Lung (tissue), 12 donors: Measurements from ENCODE around the gene DENND4C. TPM values are rescaled to one million over a fixed set of nuclear protein-coding genes. Genes with fewer than 3 reads are reported as not detected.
A peak's percentile ranks its signal among the peaks of the same experiment; 100 is the strongest.

ENCODE experiments used
- ATAC-seq: fragments of 200-7000 bp; cut with Tn5 transposase; one replicate; pipeline ENCODE4 v1.9.1; 2020; ENCODE audit warnings: moderate number of reproducible peaks; ENCODE audit not compliant: insufficient read depth, low FRiP score
- DNase-seq, 3 donors: peaks; one replicate each; pipeline ENCODE4 v3.0.0-alpha.2; 2013 to 2017
- H3K27ac ChIP-seq, 2 donors: one replicate each; pipeline ENCODE4 v1.5.1; 2013; ENCODE audit warnings: mild to moderate bottlenecking in 2 of 2, moderate library complexity in 2 of 2, control low read depth in 1 of 2, inconsistent platforms in 1 of 2, low read depth in 1 of 2, low read length in 1 of 2
- H3K27me3 ChIP-seq, 3 donors: one replicate each; pipeline ENCODE4 v1.5.1; 2013; ENCODE audit warnings: low read length in 2 of 3; ENCODE audit not compliant: control insufficient read depth in 3 of 3, insufficient read depth in 3 of 3
- H3K36me3 ChIP-seq, 4 donors: one replicate each; pipeline ENCODE4 v1.5.1; 2013; ENCODE audit warnings: low read length in 4 of 4, mild to moderate bottlenecking in 1 of 4, moderate library complexity in 1 of 4; ENCODE audit not compliant: control insufficient read depth in 4 of 4, insufficient read depth in 4 of 4
- H3K4me1 ChIP-seq, 5 donors: one replicate each; pipeline ENCODE4 v1.5.1; 2013; ENCODE audit warnings: low read length in 5 of 5, mild to moderate bottlenecking in 2 of 5, moderate library complexity in 1 of 5; ENCODE audit not compliant: control insufficient read depth in 5 of 5, insufficient read depth in 5 of 5
- H3K4me3 ChIP-seq: one replicate; pipeline ENCODE4 v1.5.1; 2013; ENCODE audit warnings: mild to moderate bottlenecking, control low read depth, moderate library complexity
- H3K9ac ChIP-seq, 2 donors: one replicate each; pipeline ENCODE4 v1.5.1; 2013; ENCODE audit warnings: low read length in 2 of 2, control low read depth in 1 of 2; ENCODE audit not compliant: insufficient read depth in 1 of 2
- H3K9me3 ChIP-seq, 4 donors: one replicate each; pipeline ENCODE4 v1.5.1; 2013; ENCODE audit warnings: low read length in 3 of 4, mild to moderate bottlenecking in 1 of 4, moderate library complexity in 1 of 4; ENCODE audit not compliant: control insufficient read depth in 4 of 4, insufficient read depth in 3 of 4
- CTCF ChIP-seq: IDR thresholded peaks from 2 replicates; pipeline ENCODE4 v1.5.1; 2012; ENCODE audit warnings: mild to moderate bottlenecking; ENCODE audit errors: control extremely low read depth, extremely low read depth
- WGBS, 2 donors: extraction: QIAGEN DNeasy Blood & Tissue Kit; methylation state at CpG; one replicate each; pipeline ENCODE4 v1.1.7; 2013; 5-methylcytosine and 5-hydroxymethylcytosine counted together
- polyA plus RNA-seq, 2 donors: library from polyadenylated mRNA; stranded (reverse); fragments of 200-250 nt; gene quantifications; one replicate each; pipeline ENCODE4 v1.2.1, GENCODE V29; 2013
- total RNA-seq, 2 donors: library from RNA; depleted of rRNA in 1 of 2; stranded (reverse); fragments of >200 nt in 1 of 2; gene quantifications; one replicate each; pipeline ENCODE4 v1.2.1, GENCODE V29; 2014 to 2021
- donor health status: control.
- donor health status: control.
- donor health status: Bipolar disorder and iron deficiency.
- donor health status: healthy.
- donor health status: DM: yes; HTN: yes; CAD: no.

Gene DENND4C
- total and polyA plus RNA-seq, 4 donors: 9.4 to 154 (median 33.9) TPM

- DNase-seq: peak; percentile 23 to 56 (median 39)
- no peak for ATAC-seq
- 67 to 78% methylated on average over 13 of the region's 13 CpGs for WGBS, 2 donors
- H3K27ac ChIP-seq: no peak overlapping the region
- no peak overlapping the region for H3K4me3 ChIP-seq
- peaks cover 0 to 8% (median 2%) of the 10 kb centered on the region in 5 donors for H3K4me1 ChIP-seq
- H3K9me3 ChIP-seq: no peaks in the 10 kb centered on the region
- no peaks in the 10 kb centered on the region for H3K27me3 ChIP-seq
- no peak for TF ChIP-seq CTCF
- peak overlapping the region in 1 of 2 donors; percentile 38 for H3K9ac ChIP-seq
- no peaks in the 10 kb centered on the region for H3K36me3 ChIP-seq
Measured at GRCh38 chr9:19201899-19202891, 28.3 kb upstream of the DENND4C start.

- H3K27me3 ChIP-seq: no peaks in the 10 kb centered on the region
- H3K4me3 ChIP-seq: no peak overlapping the region
- 94 to 95% methylated on average over 5 of the region's 5 CpGs for WGBS, 2 donors
- H3K9me3 ChIP-seq: no peaks in the 10 kb centered on the region
- H3K9ac ChIP-seq: no peak overlapping the region
- H3K4me1 ChIP-seq: peaks cover 0 to 8% (median 2%) of the 10 kb centered on the region in 5 donors
- H3K36me3 ChIP-seq: no peaks in the 10 kb centered on the region
- DNase-seq (no peak), ATAC-seq (no peak)
- TF ChIP-seq CTCF: no peak
- H3K27ac ChIP-seq: no peak overlapping the region
Measured at GRCh38 chr9:19203058-19203457, 27.4 kb upstream of the DENND4C start.

- no peaks in the 10 kb centered on the region for H3K36me3 ChIP-seq
Measured at GRCh38 chr9:19208653-19209052, 21.8 kb upstream of the DENND4C start.

More at GRCh38 chr9:19208653-19209052, 21.8 kb upstream of the DENND4C start:
- Histone ChIP-seq H3K4me3 (no peak overlapping the region), H3K27me3 (no peaks in the 10 kb centered on the region), H3K9ac (no peak overlapping the region), H3K9me3 (no peaks in the 10 kb centered on the region), H3K4me1 (peaks cover 0 to 1% (median 0%) of the 10 kb centered on the region in 5 donors), H3K27ac (no peak overlapping the region)
- TF ChIP-seq CTCF: no peak
- 60 to 85% methylated on average over 1 of the region's 1 CpG for WGBS, 2 donors
- no peak for ATAC-seq
- DNase-seq: peak in 1 of 3 donors; percentile 13
